Panc1 (cell line): ENCODE data around the gene DNAAF5.

ENCODE experiments used
- POLR2AphosphoS5 ChIP-seq: IDR thresholded peaks from 2 replicates; pipeline ENCODE4 v1.6.1; 2012; ENCODE audit warnings: mild to moderate bottlenecking, low read depth, low read length, moderate library complexity
- TF ChIP-seq, protein P1 (sequence below): fragments of 450-650 bp; IDR thresholded peaks from 2 replicates; pipeline ENCODE4 v1.5.1; 2017; ENCODE audit warnings: mild to moderate bottlenecking

DNA sequence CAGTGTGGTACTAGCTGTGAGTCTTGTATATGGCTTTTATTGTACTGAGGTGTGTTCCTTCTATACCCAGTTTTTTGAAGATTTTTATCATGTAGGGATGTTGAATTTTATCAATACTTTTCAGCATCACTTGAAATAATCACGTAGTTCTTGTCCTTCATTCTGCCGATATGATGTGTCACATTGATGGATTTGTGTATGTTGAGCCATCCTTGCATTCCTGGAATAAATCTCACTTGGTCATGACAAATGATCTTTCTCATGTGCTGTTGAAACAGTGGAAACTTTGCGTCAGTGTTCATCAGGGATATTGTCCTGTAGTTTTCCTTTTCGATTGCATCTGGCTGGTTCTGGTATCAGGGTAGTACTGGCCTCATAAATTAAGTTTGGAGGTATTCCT, 7.7 kb downstream of the DNAAF5 start:
- TF ChIP-seq, protein P1, sequence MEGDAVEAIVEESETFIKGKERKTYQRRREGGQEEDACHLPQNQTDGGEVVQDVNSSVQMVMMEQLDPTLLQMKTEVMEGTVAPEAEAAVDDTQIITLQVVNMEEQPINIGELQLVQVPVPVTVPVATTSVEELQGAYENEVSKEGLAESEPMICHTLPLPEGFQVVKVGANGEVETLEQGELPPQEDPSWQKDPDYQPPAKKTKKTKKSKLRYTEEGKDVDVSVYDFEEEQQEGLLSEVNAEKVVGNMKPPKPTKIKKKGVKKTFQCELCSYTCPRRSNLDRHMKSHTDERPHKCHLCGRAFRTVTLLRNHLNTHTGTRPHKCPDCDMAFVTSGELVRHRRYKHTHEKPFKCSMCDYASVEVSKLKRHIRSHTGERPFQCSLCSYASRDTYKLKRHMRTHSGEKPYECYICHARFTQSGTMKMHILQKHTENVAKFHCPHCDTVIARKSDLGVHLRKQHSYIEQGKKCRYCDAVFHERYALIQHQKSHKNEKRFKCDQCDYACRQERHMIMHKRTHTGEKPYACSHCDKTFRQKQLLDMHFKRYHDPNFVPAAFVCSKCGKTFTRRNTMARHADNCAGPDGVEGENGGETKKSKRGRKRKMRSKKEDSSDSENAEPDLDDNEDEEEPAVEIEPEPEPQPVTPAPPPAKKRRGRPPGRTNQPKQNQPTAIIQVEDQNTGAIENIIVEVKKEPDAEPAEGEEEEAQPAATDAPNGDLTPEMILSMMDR, result no peak
- no peak for TF ChIP-seq POLR2AphosphoS5
